ENCODE results near the gene ARHGAP33. TPM values are rescaled to one million over a fixed set of nuclear protein-coding genes. Genes with fewer than 3 reads are reported as not detected.

The ARHGAP33 gene
- total and polyA plus RNA-seq, 2 experiments from 2014 or later, result 11.6 to 22.1 TPM

DNA sequence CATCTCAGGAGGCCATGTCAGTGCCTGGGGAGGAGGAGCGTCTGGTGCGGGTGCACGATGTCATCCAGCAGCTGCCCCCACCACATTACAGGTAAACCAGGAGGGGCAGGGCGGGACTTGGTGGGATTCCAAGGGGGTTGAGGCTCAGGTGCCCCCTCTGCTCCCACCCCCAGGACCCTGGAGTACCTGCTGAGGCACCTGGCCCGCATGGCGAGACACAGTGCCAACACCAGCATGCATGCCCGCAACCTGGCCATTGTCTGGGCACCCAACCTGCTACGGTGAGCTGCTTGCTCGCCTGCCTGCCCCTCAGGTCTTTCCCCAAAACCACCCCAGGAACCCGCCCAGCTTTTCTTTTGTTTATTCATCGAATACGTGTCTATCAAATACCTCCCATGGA is 7.2 kb downstream of the ARHGAP33 start:
- no peak for TF ChIP-seq EZH2phosphoT487 (IDR thresholded peaks at IDR 0.05; ENCODE audit: unreplicated experiment)
- TF ChIP-seq POLR2AphosphoS5 (IDR thresholded peaks at IDR 0.05; ENCODE audit: low read depth), result no peak
- TF ChIP-seq STAT1 (IDR thresholded peaks at IDR 0.05; ENCODE audit: unreplicated experiment), result no peak
- no peak for TF ChIP-seq CREB1 (CRISPR knock-in tag; IDR thresholded peaks at IDR 0.05; ENCODE audit: low read depth)
- TF ChIP-seq REST (IDR thresholded peaks at IDR 0.05; ENCODE audit: unreplicated experiment), result no peak
- no peak for TF ChIP-seq ETS1 (IDR thresholded peaks at IDR 0.05)
- no peak for TF ChIP-seq ZNF331 (CRISPR knock-in tag; IDR thresholded peaks at IDR 0.05; ENCODE audit: low read depth)
- TF ChIP-seq NANOG (IDR thresholded peaks at IDR 0.05; ENCODE audit: borderline replicate concordance), result no peak
- TF ChIP-seq EZH2 (IDR thresholded peaks at IDR 0.05; ENCODE audit: low read depth, unreplicated experiment), result no peak
- no peak for TF ChIP-seq JUNB (IDR thresholded peaks at IDR 0.05; ENCODE audit: unreplicated experiment)
- TF ChIP-seq ZNF114 (CRISPR knock-in tag; IDR thresholded peaks at IDR 0.05), result no peak
- TF ChIP-seq, protein P1, sequence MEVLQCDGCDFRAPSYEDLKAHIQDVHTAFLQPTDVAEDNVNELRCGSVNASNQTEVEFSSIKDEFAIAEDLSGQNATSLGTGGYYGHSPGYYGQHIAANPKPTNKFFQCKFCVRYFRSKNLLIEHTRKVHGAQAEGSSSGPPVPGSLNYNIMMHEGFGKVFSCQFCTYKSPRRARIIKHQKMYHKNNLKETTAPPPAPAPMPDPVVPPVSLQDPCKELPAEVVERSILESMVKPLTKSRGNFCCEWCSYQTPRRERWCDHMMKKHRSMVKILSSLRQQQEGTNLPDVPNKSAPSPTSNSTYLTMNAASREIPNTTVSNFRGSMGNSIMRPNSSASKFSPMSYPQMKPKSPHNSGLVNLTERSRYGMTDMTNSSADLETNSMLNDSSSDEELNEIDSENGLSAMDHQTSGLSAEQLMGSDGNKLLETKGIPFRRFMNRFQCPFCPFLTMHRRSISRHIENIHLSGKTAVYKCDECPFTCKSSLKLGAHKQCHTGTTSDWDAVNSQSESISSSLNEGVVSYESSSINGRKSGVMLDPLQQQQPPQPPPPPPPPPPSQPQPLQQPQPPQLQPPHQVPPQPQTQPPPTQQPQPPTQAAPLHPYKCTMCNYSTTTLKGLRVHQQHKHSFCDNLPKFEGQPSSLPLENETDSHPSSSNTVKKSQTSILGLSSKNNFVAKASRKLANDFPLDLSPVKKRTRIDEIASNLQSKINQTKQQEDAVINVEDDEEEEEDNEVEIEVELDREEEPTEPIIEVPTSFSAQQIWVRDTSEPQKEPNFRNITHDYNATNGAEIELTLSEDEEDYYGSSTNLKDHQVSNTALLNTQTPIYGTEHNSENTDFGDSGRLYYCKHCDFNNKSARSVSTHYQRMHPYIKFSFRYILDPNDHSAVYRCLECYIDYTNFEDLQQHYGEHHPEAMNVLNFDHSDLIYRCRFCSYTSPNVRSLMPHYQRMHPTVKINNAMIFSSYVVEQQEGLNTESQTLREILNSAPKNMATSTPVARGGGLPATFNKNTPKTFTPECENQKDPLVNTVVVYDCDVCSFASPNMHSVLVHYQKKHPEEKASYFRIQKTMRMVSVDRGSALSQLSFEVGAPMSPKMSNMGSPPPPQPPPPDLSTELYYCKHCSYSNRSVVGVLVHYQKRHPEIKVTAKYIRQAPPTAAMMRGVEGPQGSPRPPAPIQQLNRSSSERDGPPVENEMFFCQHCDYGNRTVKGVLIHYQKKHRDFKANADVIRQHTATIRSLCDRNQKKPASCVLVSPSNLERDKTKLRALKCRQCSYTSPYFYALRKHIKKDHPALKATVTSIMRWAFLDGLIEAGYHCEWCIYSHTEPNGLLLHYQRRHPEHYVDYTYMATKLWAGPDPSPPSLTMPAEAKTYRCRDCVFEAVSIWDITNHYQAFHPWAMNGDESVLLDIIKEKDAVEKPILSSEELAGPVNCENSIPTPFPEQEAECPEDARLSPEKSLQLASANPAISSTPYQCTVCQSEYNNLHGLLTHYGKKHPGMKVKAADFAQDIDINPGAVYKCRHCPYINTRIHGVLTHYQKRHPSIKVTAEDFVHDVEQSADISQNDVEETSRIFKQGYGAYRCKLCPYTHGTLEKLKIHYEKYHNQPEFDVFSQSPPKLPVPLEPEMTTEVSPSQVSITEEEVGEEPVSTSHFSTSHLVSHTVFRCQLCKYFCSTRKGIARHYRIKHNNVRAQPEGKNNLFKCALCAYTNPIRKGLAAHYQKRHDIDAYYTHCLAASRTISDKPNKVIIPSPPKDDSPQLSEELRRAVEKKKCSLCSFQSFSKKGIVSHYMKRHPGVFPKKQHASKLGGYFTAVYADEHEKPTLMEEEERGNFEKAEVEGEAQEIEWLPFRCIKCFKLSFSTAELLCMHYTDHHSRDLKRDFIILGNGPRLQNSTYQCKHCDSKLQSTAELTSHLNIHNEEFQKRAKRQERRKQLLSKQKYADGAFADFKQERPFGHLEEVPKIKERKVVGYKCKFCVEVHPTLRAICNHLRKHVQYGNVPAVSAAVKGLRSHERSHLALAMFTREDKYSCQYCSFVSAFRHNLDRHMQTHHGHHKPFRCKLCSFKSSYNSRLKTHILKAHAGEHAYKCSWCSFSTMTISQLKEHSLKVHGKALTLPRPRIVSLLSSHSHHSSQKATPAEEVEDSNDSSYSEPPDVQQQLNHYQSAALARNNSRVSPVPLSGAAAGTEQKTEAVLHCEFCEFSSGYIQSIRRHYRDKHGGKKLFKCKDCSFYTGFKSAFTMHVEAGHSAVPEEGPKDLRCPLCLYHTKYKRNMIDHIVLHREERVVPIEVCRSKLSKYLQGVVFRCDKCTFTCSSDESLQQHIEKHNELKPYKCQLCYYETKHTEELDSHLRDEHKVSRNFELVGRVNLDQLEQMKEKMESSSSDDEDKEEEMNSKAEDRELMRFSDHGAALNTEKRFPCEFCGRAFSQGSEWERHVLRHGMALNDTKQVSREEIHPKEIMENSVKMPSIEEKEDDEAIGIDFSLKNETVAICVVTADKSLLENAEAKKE (CRISPR knock-in tag; IDR thresholded peaks at IDR 0.05), result no peak
- TF ChIP-seq, protein P2, sequence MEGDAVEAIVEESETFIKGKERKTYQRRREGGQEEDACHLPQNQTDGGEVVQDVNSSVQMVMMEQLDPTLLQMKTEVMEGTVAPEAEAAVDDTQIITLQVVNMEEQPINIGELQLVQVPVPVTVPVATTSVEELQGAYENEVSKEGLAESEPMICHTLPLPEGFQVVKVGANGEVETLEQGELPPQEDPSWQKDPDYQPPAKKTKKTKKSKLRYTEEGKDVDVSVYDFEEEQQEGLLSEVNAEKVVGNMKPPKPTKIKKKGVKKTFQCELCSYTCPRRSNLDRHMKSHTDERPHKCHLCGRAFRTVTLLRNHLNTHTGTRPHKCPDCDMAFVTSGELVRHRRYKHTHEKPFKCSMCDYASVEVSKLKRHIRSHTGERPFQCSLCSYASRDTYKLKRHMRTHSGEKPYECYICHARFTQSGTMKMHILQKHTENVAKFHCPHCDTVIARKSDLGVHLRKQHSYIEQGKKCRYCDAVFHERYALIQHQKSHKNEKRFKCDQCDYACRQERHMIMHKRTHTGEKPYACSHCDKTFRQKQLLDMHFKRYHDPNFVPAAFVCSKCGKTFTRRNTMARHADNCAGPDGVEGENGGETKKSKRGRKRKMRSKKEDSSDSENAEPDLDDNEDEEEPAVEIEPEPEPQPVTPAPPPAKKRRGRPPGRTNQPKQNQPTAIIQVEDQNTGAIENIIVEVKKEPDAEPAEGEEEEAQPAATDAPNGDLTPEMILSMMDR (conservative IDR thresholded peaks at IDR 0.05; ENCODE audit: low read depth in 2 of 2), result no peak
- H3K27me3 ChIP-seq (ENCODE audit: insufficient read depth), result 0 out of 2 replicates have a peak, but pooled peaks cover 3% of the 10 kb centered on the region
- no peaks in the 10 kb centered on the region for H3K79me2 ChIP-seq (replicated peaks; ENCODE audit: insufficient read depth)
- DNase-seq (ENCODE audit: low spot score) (no peak), ATAC-seq (no peak)
- H3K4me3 ChIP-seq, result no peak overlapping the region
- H3K36me3 ChIP-seq (ENCODE audit: insufficient read depth), result no peaks in the 10 kb centered on the region
- peaks cover 15% of the 10 kb centered on the region for H3K4me1 ChIP-seq (ENCODE audit: insufficient read depth)
- H3K27me3 Mint-ChIP-seq (ENCODE audit: insufficient read depth, low read depth, poor library complexity), result peaks cover 25% of the 10 kb centered on the region
- no peak overlapping the region; the same call in 2 of the 3 replicates for H3K4me3 Mint-ChIP-seq
- no peaks in the 10 kb centered on the region for H3K9me3 Mint-ChIP-seq
- H3K4me1 Mint-ChIP-seq, result peaks cover 35% of the 10 kb centered on the region
- H3K4me2 ChIP-seq, result no peak overlapping the region
- H4K20me1 ChIP-seq (replicated peaks; ENCODE audit: insufficient read depth), result no peaks in the 10 kb centered on the region
- no peak overlapping the region for H3K27ac Mint-ChIP-seq
- no peak overlapping the region for H2AFZ ChIP-seq
- H3K36me3 Mint-ChIP-seq (ENCODE audit: low read depth), result peaks cover 6% of the 10 kb centered on the region; the same call in 1 of the 3 replicates
- H3F3A ChIP-seq (replicated peaks; ENCODE audit: low read depth), result 0 out of 2 replicates have a peak, but pooled peaks cover 3% of the 10 kb centered on the region
- no peak overlapping the region for H3K27ac ChIP-seq (ENCODE audit: low read depth)
- H3K9me2 ChIP-seq (ENCODE audit: insufficient read depth), result no peaks in the 10 kb centered on the region

Measured in GM23338 (cell line).